GM12878 (cell line): ENCODE data around the gene SLCO3A1. TPM values are rescaled to one million over a fixed set of nuclear protein-coding genes. Genes with fewer than 3 reads are reported as not detected.
"Not testable (repeated sequence)": the region's sequence is repeated elsewhere in the genome, so short reads cannot be mapped to it uniquely, and the experiment has no call there.

Experiments used
- ATAC-seq: fragments of 200-7000 bp; cut with Tn5 transposase; 3 replicates; pipeline ENCODE4 v1.9.1; 2020; ENCODE audit warnings: mild to moderate bottlenecking, moderate library complexity
- BruUV-seq: library from RNA; stranded (reverse); fragments of 400-500 nt; replicated peaks from 2 replicates; lab custom pipeline; 2021; lab: Mats Ljungman, UMichigan
- CTCF ChIA-PET: fragments of 300-600 bp; sonication (Branson Sonifier 250); formaldehyde crosslinking; extraction: SDS; loops from one replicate; lab custom pipeline; 2021; ENCODE audit warnings: inconsistent platforms; lab: Yijun Ruan, JAX
- POLR2A ChIA-PET: fragments of 350-600 bp; formaldehyde crosslinking; extraction: SDS; loops from one replicate; lab custom pipeline; 2021; ENCODE audit warnings: inconsistent platforms; lab: Charles Lee
- RAD21 ChIA-PET: fragments of 300-600 bp; sonication (Branson Sonifier 250); formaldehyde crosslinking; loops from one replicate; lab custom pipeline; 2023; ENCODE audit warnings: antibody characterized with exemption; ENCODE audit not compliant: unreplicated experiment; lab: Charles Lee
- SMC1A ChIA-PET: fragments of 300-600 bp; sonication (Branson Sonifier 250); formaldehyde crosslinking; loops from one replicate; lab custom pipeline; 2023; ENCODE audit not compliant: unreplicated experiment, uncharacterized antibody; lab: Charles Lee
- DNase-seq: peaks from one replicate; pipeline ENCODE4 v3.0.0-alpha.2; 2011; ENCODE audit warnings: low read depth, low spot score
- FAIRE-seq: peaks from 3 replicates; lab custom pipeline; 2011; peaks lifted over from hg19 to GRCh38; lab: Jason Lieb, UNC
- H2AFZ ChIP-seq: 2 replicates; pipeline ENCODE4 v1.6.0; 2011; ENCODE audit warnings: low read depth, low read length, control low read depth; ENCODE audit not compliant: control insufficient read depth
- H3K27ac ChIP-seq: 2 replicates; pipeline ENCODE4 v1.5.1; 2011; ENCODE audit warnings: control low read depth; ENCODE audit not compliant: control insufficient read depth, insufficient read depth
- H3K27me3 ChIP-seq, 2 experiments: replicated peaks in 1 of 2; 2 replicates each; pipeline versions ENCODE4 v1.6.0 to v1.6.1; 2011; ENCODE audit warnings: low read length in 1 of 2; ENCODE audit not compliant: control insufficient read depth in 2 of 2, insufficient read depth in 2 of 2
- H3K36me3 ChIP-seq, 2 experiments: 2 replicates each; pipeline ENCODE4 v1.5.1; 2011; ENCODE audit warnings: low read length in 1 of 2; ENCODE audit not compliant: control insufficient read depth in 2 of 2, insufficient read depth in 2 of 2
- H3K4me1 ChIP-seq: 2 replicates; pipeline ENCODE4 v1.6.1; 2011; ENCODE audit warnings: mild to moderate bottlenecking, low read length, moderate library complexity, mixed read lengths; ENCODE audit not compliant: control insufficient read depth, insufficient read depth
- H3K4me2 ChIP-seq: 2 replicates; pipeline ENCODE4 v1.6.0; 2011; ENCODE audit warnings: control low read depth; ENCODE audit not compliant: control insufficient read depth, insufficient read depth
- H3K4me3 ChIP-seq: fragments of 200-600 bp; sonication (generic); 2 replicates; pipeline ENCODE4 v1.5.1; 2016
- H3K79me2 ChIP-seq: 2 replicates; pipeline ENCODE4 v1.6.0; 2011; ENCODE audit warnings: low read length; ENCODE audit not compliant: control insufficient read depth, insufficient read depth
- H3K9ac ChIP-seq: 2 replicates; pipeline ENCODE4 v1.8.0; 2011; ENCODE audit warnings: low read length, control low read depth, mixed read lengths; ENCODE audit not compliant: control insufficient read depth, insufficient read depth
- H3K9me3 ChIP-seq: replicated peaks from 3 replicates; pipeline ENCODE4 v1.5.1; 2011; ENCODE audit warnings: mild to moderate bottlenecking, low read length; ENCODE audit not compliant: control insufficient read depth, insufficient read depth
- H4K20me1 ChIP-seq: 2 replicates; pipeline ENCODE4 v1.6.0; 2011; ENCODE audit not compliant: control insufficient read depth, insufficient read depth
- E2F8 ChIP-seq: fragments of 450-650 bp; IDR thresholded peaks from 2 replicates; pipeline ENCODE4 v1.6.1; 2018; ENCODE audit warnings: mild to moderate bottlenecking, low read depth, moderate library complexity; ENCODE audit not compliant: partially characterized antibody
- E4F1 ChIP-seq: fragments of 450-650 bp; IDR thresholded peaks from 2 replicates; pipeline ENCODE4 v1.6.1; 2018; ENCODE audit warnings: borderline replicate concordance, mild to moderate bottlenecking; ENCODE audit not compliant: partially characterized antibody
- ESRRA ChIP-seq: IDR thresholded peaks from 2 replicates; pipeline ENCODE4 v1.6.1; 2012; ENCODE audit warnings: mild to moderate bottlenecking, low read length, improper control_type of control experiment
- HDAC6 ChIP-seq: fragments of 200-600 bp; sonication (generic); IDR thresholded peaks from one replicate; pipeline ENCODE4 v1.8.0; 2017; ENCODE audit warnings: antibody characterized with exemption; ENCODE audit not compliant: unreplicated experiment
- NBN ChIP-seq: fragments of 450-650 bp; IDR thresholded peaks from 2 replicates; pipeline ENCODE4 v1.6.1; 2016
- NFYA ChIP-seq: IDR thresholded peaks from 2 replicates; pipeline ENCODE4 v1.6.1; 2011; ENCODE audit warnings: low read depth, mild to moderate bottlenecking, low read length, improper control_type of control experiment, borderline replicate concordance
- PAX8 ChIP-seq: fragments of 450-650 bp; IDR thresholded peaks from 2 replicates; pipeline ENCODE4 v1.6.1; 2017; ENCODE audit warnings: mild to moderate bottlenecking, moderate library complexity
- SMC3 ChIP-seq: IDR thresholded peaks from 2 replicates; pipeline ENCODE4 v1.6.1; 2011; ENCODE audit warnings: low read length, improper control_type of control experiment, borderline replicate concordance
- SUZ12 ChIP-seq: fragments of 200-600 bp; sonication (generic); IDR thresholded peaks from one replicate; pipeline ENCODE4 v1.6.1; 2018; ENCODE audit warnings: antibody characterized with exemption, mild to moderate bottlenecking; ENCODE audit not compliant: unreplicated experiment
- ZZZ3 ChIP-seq: IDR thresholded peaks from 2 replicates; pipeline ENCODE4 v1.6.1; 2011; ENCODE audit warnings: low read depth; ENCODE audit not compliant: control insufficient read depth, insufficient read length
- WGBS: methylation state at CpG from one replicate; pipeline ENCODE4 v1.1.6; 2016; ENCODE audit warnings: low lambda C conversion rate; ENCODE audit not compliant: insufficient replicate concordance, insufficient coverage; ENCODE audit errors: missing lambda C conversion rate; 5-methylcytosine and 5-hydroxymethylcytosine counted together
- in situ Hi-C: fragments of 300-500 bp; cut with MboI; formaldehyde crosslinking; loops from 9 replicates; pipeline ENCODE4 v1.14.3; 2018; ENCODE audit warnings: mixed read lengths
- intact Hi-C: fragments of 100-400 bp; cut with micrococcal nuclease; formaldehyde crosslinking; loops from one replicate; pipeline ENCODE4 v1.14.2; 2022; ENCODE audit not compliant: unreplicated experiment
- polyA plus RNA-seq, 11 experiments: library from polyadenylated mRNA; depleted of rRNA in 4 of 11; unstranded in 6 of 11; stranded (reverse) in 5 of 11; fragments of >200 nt; fragmentation: Nextera tagmentation in 4 of 11; fragmentation: Illumina TruSeq in 1 of 11; extraction: Ambion mirVana in 4 of 11; extraction: Trizol in 1 of 11; gene quantifications; 1 replicate in 1 of 11; 2 replicates in 10 of 11; pipeline versions ENCODE4 v1.2.1 to v1.2.3, GENCODE V29; 2011 to 2016; ENCODE audit warnings: inconsistent platforms in 2 of 11, missing spikeins in 2 of 11, low read depth in 1 of 11
- total RNA-seq, 4 experiments: library from RNA; depleted of rRNA in 3 of 4; stranded (reverse); fragments of >200 nt in 3 of 4; fragmentation: Illumina TruSeq in 1 of 4; extraction: Trizol in 1 of 4; gene quantifications; 2 replicates each; pipeline versions ENCODE4 v1.2.1 to v1.2.3, GENCODE V29; 2013 to 2021

The SLCO3A1 gene
- total and polyA plus RNA-seq, 10 of the 15 experiments (the other 5 are each of a cell fraction or from before 2014, with no cell fraction given), result 0.05 to 5.9 (median 0.31) TPM

- in situ Hi-C loops, result no loop called here
- Histone ChIP-seq H3K4me1 (no peaks in the 10 kb centered on the region), H3K79me2 (no peaks in the 10 kb centered on the region), H4K20me1 (no peaks in the 10 kb centered on the region), H3K9me3 (no peaks in the 10 kb centered on the region), H3K27me3 (no peaks in the 10 kb centered on the region; a peak in 1 of 4 replicates), H3K27ac (no peak overlapping the region), H2AFZ (no peak overlapping the region), H3K4me2 (no peak overlapping the region), H3K36me3 (no peaks in the 10 kb centered on the region; a peak in 1 of 4 replicates), H3K4me3 (no peak overlapping the region), H3K9ac (no peak overlapping the region)
- DNase-seq (no peak), FAIRE-seq (no peak), ATAC-seq (no peak)
- ChIA-PET RAD21 (no interaction called here), SMC1A (no interaction called here), POLR2A (no interaction called here), CTCF (interaction anchor here (0.8 kb wide), 1 partner anchor 9 kb away, joined by 3 read pairs; no protein-coding TSS in a partner anchor)
- WGBS, result 22% methylated on average over 15 of the region's 15 CpGs
- BruUV-seq, result no TSS peak
- TF ChIP-seq PAX8 (no peak), ESRRA (no peak), HDAC6 (no peak), E4F1 (no peak), SUZ12 (no peak), ZZZ3 (no peak), NBN (no peak), E2F8 (no peak), SMC3 (no peak), NFYA (no peak)
- intact Hi-C loops, result no loop called here
Measured at GRCh38 chr15:92059036-92059970, 205.8 kb downstream of the SLCO3A1 start.

GRCh38 chr15:92059971-92060311 lies 206.4 kb downstream of the SLCO3A1 start:
- DNase-seq, H3K4me2 ChIP-seq, FAIRE-seq, POLR2A ChIA-PET, H3K9ac ChIP-seq, H3K4me1 ChIP-seq, CTCF ChIA-PET, BruUV-seq, H3K27me3 ChIP-seq, in situ Hi-C loops, SMC1A ChIA-PET, H2AFZ ChIP-seq, ATAC-seq, H3K27ac ChIP-seq, H3K9me3 ChIP-seq, H3K4me3 ChIP-seq, RAD21 ChIA-PET, H4K20me1 ChIP-seq, H3K36me3 ChIP-seq, intact Hi-C loops, H3K79me2 ChIP-seq: not testable (repeated sequence)
- 8% methylated on average over 3 of the region's 3 CpGs for WGBS
